GM12892 (cell line): ENCODE measurements around the gene FKRP.

Source experiments
- POLR2A ChIP-seq: IDR thresholded peaks from 2 replicates; pipeline ENCODE4 v1.6.1; 2011; ENCODE audit warnings: low read depth, low read length, control low read depth
- POLR2AphosphoS5 ChIP-seq: IDR thresholded peaks from 2 replicates; pipeline ENCODE4 v1.6.1; 2011; ENCODE audit warnings: low read depth, low read length, control low read depth

- TF ChIP-seq POLR2AphosphoS5: no peak
- no peak for TF ChIP-seq POLR2A
Measured at GRCh38 chr19:46773018-46773399, 27.2 kb downstream of the FKRP start.
